Keratinocyte (primary cell): ENCODE results near the gene KCTD17. TPM values are rescaled to one million over a fixed set of nuclear protein-coding genes. Genes with fewer than 3 reads are reported as not detected.

Experiments
- DNase-seq: peaks from one replicate; pipeline ENCODE4 v3.0.0-alpha.2; 2011; ENCODE audit warnings: low read depth, missing footprints, low spot score
- FAIRE-seq: peaks from 2 replicates; lab custom pipeline; 2011; peaks lifted over from hg19 to GRCh38; lab: Jason Lieb, UNC
- H2AFZ ChIP-seq: 2 replicates; pipeline ENCODE4 v1.6.0; 2012; ENCODE audit warnings: low read length, control low read depth, inconsistent platforms; ENCODE audit not compliant: control insufficient read depth
- H3K27ac ChIP-seq: 2 replicates; pipeline ENCODE4 v1.5.1; 2011; ENCODE audit warnings: low read length; ENCODE audit not compliant: control insufficient read depth, insufficient read depth
- H3K27me3 ChIP-seq: 3 replicates; pipeline ENCODE4 v1.6.0; 2011; ENCODE audit warnings: low read length; ENCODE audit not compliant: control insufficient read depth, insufficient read depth; ENCODE audit errors: extremely low read depth
- H3K36me3 ChIP-seq, 2 experiments: 2 replicates in 1 of 2; 3 replicates in 1 of 2; pipeline ENCODE4 v1.5.1; 2011; ENCODE audit warnings: low read length in 2 of 2, mild to moderate bottlenecking in 1 of 2; ENCODE audit not compliant: control insufficient read depth in 2 of 2, insufficient read depth in 2 of 2; ENCODE audit errors: extremely low read depth in 1 of 2
- H3K4me1 ChIP-seq: 3 replicates; pipeline ENCODE4 v1.5.1; 2011; ENCODE audit warnings: low read length; ENCODE audit not compliant: control insufficient read depth, insufficient read depth; ENCODE audit errors: extremely low read depth
- H3K4me2 ChIP-seq: 3 replicates; pipeline ENCODE4 v1.6.0; 2011; ENCODE audit warnings: low read depth, low read length; ENCODE audit not compliant: control insufficient read depth, insufficient read depth; ENCODE audit errors: extremely low read depth
- H3K4me3 ChIP-seq, 3 experiments: fragments of 200-600 bp in 1 of 3; sonication (generic) in 1 of 3; 2 replicates in 2 of 3; 3 replicates in 1 of 3; pipeline ENCODE4 v1.5.1; 2011 to 2016; ENCODE audit warnings: low read length in 3 of 3, mild to moderate bottlenecking in 3 of 3, control low read depth in 2 of 3, inconsistent platforms in 1 of 3, low read depth in 1 of 3, mixed read lengths in 1 of 3, mixed run types in 1 of 3, moderate library complexity in 1 of 3; ENCODE audit not compliant: control insufficient read depth in 2 of 3, insufficient read depth in 2 of 3; ENCODE audit errors: extremely low read depth in 1 of 3
- H3K79me2 ChIP-seq: 2 replicates; pipeline ENCODE4 v1.6.0; 2012; ENCODE audit warnings: low read length; ENCODE audit not compliant: control insufficient read depth, insufficient read depth
- H3K9ac ChIP-seq: 3 replicates; pipeline ENCODE4 v1.6.0; 2011; ENCODE audit warnings: low read length; ENCODE audit not compliant: control insufficient read depth, insufficient read depth; ENCODE audit errors: extremely low read depth
- H3K9me1 ChIP-seq: 3 replicates; pipeline ENCODE4 v1.6.0; 2011; ENCODE audit warnings: low read length; ENCODE audit not compliant: control insufficient read depth, insufficient read depth; ENCODE audit errors: extremely low read depth
- H3K9me3 ChIP-seq: 2 replicates; pipeline ENCODE4 v1.5.1; 2012; ENCODE audit warnings: low read depth, low read length; ENCODE audit not compliant: control insufficient read depth
- H4K20me1 ChIP-seq: 3 replicates; pipeline ENCODE4 v1.6.0; 2011; ENCODE audit warnings: low read length; ENCODE audit not compliant: control insufficient read depth, insufficient read depth; ENCODE audit errors: extremely low read depth
- CTCF ChIP-seq, 3 experiments: IDR thresholded peaks in 1 of 3; conservative IDR thresholded peaks in 1 of 3; optimal IDR thresholded peaks in 1 of 3; 2 replicates in 2 of 3; 3 replicates in 1 of 3; pipeline versions ENCODE3 to v1.5.1; 2011; ENCODE audit warnings: low read length in 3 of 3, mild to moderate bottlenecking in 3 of 3, moderate library complexity in 2 of 3, control low read depth in 1 of 3, inconsistent platforms in 1 of 3; ENCODE audit not compliant: insufficient read depth in 2 of 3; ENCODE audit errors: extremely low read depth in 1 of 3
- EZH2 ChIP-seq: IDR thresholded peaks from one replicate; pipeline ENCODE4 v1.6.1; 2012; ENCODE audit warnings: inconsistent platforms, mild to moderate bottlenecking, low read length, moderate library complexity
- dilution Hi-C: fragments of 300-500 bp; cut with MboI; formaldehyde crosslinking; loops from one replicate; pipeline ENCODE4 v1.7.0; 2020; ENCODE audit warnings: low sequenced_read_pairs; ENCODE audit not compliant: extremely low pct_ligation_motif_present
- polyA plus RNA-seq, 5 experiments: library from polyadenylated mRNA; depleted of rRNA in 3 of 5; stranded (reverse) in 3 of 5; stranded (forward) in 1 of 5; unstranded in 1 of 5; fragments of >200 nt; gene quantifications; 1 replicate in 1 of 5; 2 replicates in 3 of 5; 3 replicates in 1 of 5; pipeline versions ENCODE4 v1.2.1 to v1.2.3, GENCODE V29; 2011 to 2012; ENCODE audit warnings: missing spikeins in 2 of 5, low read depth in 1 of 5, low replicate concordance in 1 of 5

Gene KCTD17
- polyA plus RNA-seq, 1 donor (not counting 4 experiments of a cell fraction or from before 2014, with no cell fraction given) = 16.3 TPM

GRCh38 chr22:37105990-37106389 is 54.4 kb downstream of the KCTD17 start:
- H3K27ac ChIP-seq = no peak overlapping the region
- H3K36me3 ChIP-seq = no peaks in the 10 kb centered on the region
- peaks cover 6% of the 10 kb centered on the region for H3K27me3 ChIP-seq
- H3K4me3 ChIP-seq = no peak overlapping the region
- FAIRE-seq (no peak), DNase-seq (no peak)
- dilution Hi-C loops = no loop called here
- no peaks in the 10 kb centered on the region for H4K20me1 ChIP-seq
- H3K9me1 ChIP-seq = no peaks in the 10 kb centered on the region
- H3K9ac ChIP-seq = no peak overlapping the region
- no peaks in the 10 kb centered on the region for H3K9me3 ChIP-seq
- TF ChIP-seq EZH2 (no peak), CTCF (optimal IDR thresholded peaks at IDR 0.05 in 1 of 3, IDR thresholded peaks at IDR 0.05 in 1 of 3, conservative IDR thresholded peaks at IDR 0.05 in 1 of 3; ENCODE audit: extremely low read depth in 1 of 3, insufficient read depth in 2 of 3, low read length in 3 of 3) (no peak)
- H2AFZ ChIP-seq = no peak overlapping the region
- no peaks in the 10 kb centered on the region for H3K4me1 ChIP-seq
- H3K4me2 ChIP-seq = no peak overlapping the region
- H3K79me2 ChIP-seq = no peaks in the 10 kb centered on the region

- TF ChIP-seq EZH2 = no peak
- TF ChIP-seq CTCF (optimal IDR thresholded peaks at IDR 0.05 in 1 of 3, IDR thresholded peaks at IDR 0.05 in 1 of 3, conservative IDR thresholded peaks at IDR 0.05 in 1 of 3; ENCODE audit: extremely low read depth in 1 of 3, insufficient read depth in 2 of 3, low read length in 3 of 3) = no peak
- Histone ChIP-seq H4K20me1 (no peaks in the 10 kb centered on the region), H3K27ac (no peak overlapping the region), H3K4me2 (no peak overlapping the region), H2AFZ (no peak overlapping the region), H3K27me3 (peaks cover 4% of the 10 kb centered on the region), H3K4me1 (no peaks in the 10 kb centered on the region), H3K9me3 (no peaks in the 10 kb centered on the region), H3K79me2 (no peaks in the 10 kb centered on the region), H3K9me1 (no peaks in the 10 kb centered on the region), H3K9ac (no peak overlapping the region), H3K36me3 (no peaks in the 10 kb centered on the region), H3K4me3 (no peak overlapping the region)
- FAIRE-seq = no peak
- dilution Hi-C loops = no loop called here
- no peak for DNase-seq
Observed at GRCh38 chr22:37107816-37108621, 56.5 kb downstream of the KCTD17 start.
